Embryonic facial prominence (tissue), 1 donor: ENCODE data around the gene ZSCAN1.

Experiments used
- DNase-seq: peaks from one replicate; pipeline ENCODE4 v3.0.0-alpha.2; 2016; ENCODE audit errors: extremely low spot score

Gene ZSCAN1

GRCh38 chr19:58040751-58041525 is 7.1 kb downstream of the ZSCAN1 start:
- DNase-seq: no peak

DNA sequence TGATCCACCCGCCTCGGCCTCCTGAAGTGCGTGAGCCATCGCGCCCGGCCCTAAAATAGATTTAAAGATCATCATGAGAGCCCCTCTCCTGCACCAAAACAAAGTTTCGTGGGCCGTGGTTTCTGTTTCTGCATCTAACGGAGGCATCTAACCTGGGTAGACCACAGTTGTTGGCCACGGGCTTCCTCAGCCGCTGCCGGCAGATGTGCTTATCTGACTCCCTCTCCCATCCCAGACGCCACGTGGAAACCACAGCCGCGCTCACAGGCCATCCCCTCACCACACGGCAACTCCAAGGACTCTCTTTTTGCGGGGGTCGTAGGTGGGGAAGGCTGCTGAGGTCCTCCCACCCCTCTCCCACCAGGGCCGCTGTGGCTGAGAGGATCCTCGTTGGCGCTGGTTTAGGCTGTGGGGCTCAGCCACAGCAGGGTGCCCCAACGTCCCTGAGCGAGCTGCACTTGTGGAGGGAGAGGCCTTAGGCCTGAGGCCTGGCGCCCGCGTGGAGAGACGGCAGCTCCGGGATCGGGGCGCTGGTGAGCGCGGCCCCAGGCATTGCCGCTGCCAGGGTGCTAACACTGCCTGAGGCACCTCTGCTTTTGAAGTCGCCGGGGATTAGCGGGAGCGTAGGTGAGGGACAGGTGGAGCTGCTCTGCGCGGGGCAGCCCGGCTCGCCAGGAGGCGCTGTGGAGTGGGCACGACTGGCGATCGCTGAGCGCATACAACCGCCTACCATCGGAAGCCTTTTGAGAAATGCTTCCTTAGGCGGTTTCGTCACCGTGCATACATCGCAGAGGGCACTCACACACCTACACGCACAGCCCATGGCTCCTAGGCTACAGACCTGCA is 8.9 kb downstream of the ZSCAN1 start:
- no peak for DNase-seq

DNA sequence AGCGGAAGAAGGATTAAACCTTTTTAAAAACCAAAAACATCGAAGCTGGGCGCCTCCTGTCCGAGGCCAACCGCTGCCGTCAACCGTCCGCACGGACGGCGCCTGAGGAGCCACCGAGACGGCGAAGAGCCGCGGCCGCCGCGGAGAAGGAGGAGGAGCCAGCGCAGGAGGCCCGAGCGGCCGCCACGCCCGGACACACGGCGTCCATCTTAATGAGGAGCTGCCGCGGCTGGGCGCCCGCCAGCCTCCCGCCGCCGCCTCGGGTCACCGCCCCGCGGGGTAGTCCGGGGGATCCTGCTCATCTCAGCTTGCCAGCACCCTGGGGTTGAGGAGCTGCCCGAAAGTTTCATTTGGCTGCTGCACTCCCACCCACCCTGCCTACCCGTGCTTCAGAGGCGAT is 10.6 kb downstream of the ZSCAN1 start:
- no peak for DNase-seq

DNA sequence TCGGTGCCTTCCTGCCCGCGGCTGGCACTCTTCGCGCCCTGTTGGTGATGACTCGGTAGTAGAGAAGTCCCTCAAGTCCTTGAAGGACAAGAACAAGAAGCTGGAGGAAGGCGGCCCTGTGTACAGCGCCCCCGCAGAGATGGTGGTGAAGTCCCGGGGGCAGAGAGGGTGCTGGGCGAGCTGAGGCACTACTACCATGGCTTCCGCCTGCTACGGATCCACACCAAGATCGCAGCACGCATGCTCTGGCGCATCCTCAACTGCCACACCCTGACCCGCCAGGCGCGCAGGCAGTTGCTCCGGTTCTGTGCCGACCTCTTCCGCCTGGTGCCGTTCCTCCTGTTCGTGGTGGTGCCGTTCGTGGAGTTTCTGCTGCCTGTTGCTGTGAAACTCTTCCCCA is 11.1 kb downstream of the ZSCAN1 start:
- DNase-seq: no peak

DNA sequence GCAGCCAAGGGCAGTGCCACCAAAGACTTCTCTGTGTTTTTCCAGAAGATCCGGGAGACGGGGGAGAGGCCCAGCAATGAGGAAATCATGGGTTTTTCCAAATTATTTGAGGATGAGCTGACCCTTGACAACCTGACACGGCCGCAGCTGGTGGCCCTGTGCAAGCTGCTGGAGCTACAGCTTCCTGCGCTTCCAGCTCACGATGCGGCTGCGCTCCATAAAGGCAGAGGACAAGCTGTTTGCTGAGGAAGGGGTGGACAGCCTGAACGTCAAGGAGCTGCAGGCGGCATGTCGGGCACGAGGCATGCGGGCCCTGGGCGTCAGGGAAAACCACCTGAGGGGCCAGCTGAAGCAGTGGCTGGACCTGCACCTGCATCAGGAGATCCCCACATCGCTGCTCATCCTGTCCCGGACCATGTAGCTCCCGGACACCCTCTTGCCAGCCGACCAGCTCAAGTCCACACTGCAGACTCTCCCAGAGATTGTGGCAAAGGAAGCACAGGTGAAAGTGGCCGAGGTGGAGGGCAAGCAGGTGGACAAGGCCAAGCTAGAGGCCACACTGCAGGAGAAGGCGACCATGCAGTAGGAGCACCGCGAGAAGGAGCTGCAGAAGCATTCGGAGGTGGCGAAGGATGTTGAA is 11.7 kb downstream of the ZSCAN1 start:
- DNase-seq: no peak

GRCh38 chr19:58046856-58047255 is 13.0 kb downstream of the ZSCAN1 start:
- no peak for DNase-seq

DNA sequence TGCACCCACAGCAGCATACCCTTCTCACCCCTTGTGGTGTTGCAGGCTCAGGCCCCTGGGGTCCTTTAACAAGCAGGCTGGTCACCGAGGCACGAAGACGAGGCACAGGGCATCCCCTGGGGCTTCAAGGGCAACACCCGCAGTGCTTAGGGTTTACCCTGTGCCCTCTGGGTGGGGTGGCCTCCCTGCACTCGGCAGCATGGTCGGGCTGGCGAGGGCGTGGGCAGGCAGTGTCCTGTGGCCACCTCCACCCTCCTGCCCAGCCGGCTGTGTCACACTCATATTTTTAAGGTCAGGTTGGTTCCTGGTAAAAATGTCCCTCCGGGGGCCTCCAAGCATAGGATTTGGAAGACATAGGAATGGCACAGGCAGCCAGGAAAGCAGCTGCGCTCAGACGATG is 13.8 kb downstream of the ZSCAN1 start:
- DNase-seq: no peak

DNA sequence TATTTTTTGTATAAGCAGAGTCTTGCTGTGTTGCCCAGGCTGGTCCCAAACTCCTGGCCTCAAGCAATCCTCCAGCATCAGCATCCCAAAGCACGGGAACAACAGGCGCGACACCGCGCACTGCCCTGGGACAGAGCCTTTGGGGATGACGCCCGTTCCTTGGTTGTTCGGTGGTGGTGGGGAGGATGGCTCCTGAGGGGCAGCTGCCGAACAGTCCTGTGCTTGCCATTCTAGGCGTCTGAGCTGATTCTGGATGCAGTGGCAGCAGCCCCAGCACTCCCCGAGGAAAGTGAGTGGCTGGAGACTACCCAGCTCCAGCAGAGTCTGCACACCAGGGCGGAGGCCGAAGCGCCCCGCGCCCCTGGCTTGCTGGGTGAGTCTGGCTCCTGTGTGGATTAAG is 18.4 kb downstream of the ZSCAN1 start:
- DNase-seq: no peak

DNA sequence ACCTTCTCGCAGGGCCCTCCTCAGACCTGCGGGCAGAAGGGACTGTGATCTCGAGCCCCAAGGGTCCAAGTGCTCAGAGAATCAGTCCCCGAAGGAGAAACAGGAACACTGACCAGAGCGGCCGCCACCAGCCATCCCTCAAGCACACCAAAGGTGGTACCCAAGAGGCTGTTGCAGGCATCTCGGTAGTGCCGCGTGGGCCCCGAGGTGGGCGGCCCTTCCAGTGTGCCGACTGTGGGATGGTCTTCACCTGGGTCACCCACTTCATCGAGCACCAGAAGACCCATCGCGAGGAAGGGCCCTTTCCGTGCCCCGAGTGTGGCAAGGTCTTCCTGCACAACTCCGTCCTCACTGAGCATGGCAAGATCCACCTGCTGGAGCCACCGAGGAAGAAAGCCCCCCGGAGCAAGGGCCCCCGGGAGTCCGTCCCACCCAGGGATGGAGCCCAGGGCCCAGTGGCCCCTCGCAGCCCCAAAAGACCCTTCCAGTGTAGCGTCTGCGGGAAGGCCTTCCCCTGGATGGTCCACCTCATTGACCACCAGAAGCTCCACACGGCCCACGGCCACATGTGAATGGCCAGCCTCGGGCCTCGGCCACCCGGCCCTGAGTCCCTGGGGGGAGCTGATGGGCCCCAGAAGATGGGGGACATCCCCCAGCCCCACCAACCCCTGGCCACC is 19.8 kb downstream of the ZSCAN1 start:
- no peak for DNase-seq

DNA sequence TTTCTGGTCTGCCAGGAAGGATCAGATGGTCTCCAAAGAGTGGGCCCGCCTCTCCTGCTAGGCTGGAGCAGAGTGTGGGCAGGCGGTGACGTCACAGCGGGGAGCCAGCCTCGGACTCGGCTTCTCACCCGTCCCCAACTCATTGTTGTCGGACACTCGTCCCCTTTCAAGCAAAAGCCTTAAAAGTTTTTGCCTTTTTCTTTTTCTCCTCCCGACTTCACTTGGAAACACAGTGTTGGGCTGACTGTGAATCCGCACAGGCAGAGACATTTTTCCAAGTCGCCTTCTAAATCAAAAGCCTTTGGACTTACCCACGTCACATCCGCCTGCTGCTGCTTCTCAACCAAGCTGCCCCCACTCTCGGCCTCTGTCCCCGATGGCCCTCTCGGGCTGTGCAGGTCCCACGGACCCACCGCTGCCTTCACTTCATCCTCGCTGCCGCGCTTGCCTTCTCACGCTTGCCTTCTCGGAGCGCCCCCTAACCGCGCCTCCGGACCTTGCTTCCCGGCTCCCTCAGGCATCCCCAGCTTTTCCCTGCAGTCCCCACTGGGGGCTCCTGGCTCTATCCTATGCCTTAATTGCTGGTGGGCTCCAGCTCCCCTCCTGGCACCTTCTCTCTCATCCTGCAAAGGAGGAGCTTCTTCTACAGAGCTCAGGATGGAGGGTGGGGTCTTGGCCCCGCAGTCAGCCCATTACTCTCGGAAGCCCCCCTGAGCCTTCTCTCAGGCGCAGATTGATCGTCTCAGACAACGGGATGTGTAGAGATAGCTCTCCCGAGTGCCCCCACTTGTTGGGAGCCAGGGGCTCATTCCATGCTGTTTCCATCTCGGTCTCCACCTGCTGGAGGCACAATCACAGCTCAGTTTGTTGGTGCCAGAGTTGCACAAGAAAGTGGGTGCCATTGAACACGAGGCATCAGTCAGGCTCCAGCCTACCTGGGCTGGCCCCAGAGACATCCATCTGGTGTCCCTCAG is 21.4 kb downstream of the ZSCAN1 start:
- DNase-seq: peak; percentile 35

DNA sequence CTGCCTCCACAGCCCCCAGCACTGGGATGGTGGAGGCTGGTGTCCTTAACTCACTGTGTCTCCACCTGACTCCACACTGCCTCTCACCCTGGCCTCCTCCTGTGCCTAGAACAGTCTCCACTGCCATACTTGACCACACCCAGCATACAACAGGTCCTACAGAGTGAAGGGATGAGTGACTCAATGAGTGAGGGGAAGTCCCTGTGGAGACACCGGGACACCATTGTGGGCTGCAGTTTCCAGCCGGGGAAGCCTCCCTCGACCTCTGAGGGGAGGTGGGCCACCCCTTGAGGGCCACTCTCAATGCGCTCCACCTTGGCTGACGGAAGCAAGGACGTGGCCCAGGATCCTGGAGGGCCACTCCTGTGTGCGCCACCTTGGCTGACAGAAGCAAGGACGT is 22.4 kb downstream of the ZSCAN1 start:
- DNase-seq: no peak

- no peak for DNase-seq
Measured at GRCh38 chr19:58056861-58057260, 23.0 kb downstream of the ZSCAN1 start.

- no peak for DNase-seq
Measured at GRCh38 chr19:58058467-58058866, 24.6 kb downstream of the ZSCAN1 start.

- peak; percentile 87 for DNase-seq
Measured at GRCh38 chr19:58059003-58059670, 25.3 kb downstream of the ZSCAN1 start, which contains the start of gene ZNF135. Gene ZNF135, plus strand, starts transcription at chr19:58059282. Its CDS starts 721 bp downstream, at chr19:58060003.

DNA sequence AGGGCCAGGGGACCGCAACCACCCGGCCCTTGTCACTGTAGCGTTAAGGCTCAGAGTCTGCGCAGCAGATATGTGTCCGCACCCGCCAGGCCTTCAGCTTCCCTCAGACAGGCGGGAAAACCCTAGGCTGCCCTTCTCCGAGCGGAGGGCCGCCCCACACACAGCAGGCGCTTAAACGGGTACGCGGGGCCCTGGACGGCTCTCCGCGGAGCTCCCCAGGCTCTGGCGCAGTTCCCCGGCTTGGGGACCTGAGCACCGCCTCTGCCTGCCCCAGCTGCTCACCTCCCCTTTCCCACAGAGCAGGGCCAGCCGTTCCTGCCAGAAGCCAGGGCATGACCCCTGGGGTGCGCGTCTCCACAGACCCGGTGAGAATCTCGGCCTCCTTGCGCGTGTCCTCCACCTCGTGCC is 25.9 kb downstream of the ZSCAN1 start:
- DNase-seq: no peak

DNA sequence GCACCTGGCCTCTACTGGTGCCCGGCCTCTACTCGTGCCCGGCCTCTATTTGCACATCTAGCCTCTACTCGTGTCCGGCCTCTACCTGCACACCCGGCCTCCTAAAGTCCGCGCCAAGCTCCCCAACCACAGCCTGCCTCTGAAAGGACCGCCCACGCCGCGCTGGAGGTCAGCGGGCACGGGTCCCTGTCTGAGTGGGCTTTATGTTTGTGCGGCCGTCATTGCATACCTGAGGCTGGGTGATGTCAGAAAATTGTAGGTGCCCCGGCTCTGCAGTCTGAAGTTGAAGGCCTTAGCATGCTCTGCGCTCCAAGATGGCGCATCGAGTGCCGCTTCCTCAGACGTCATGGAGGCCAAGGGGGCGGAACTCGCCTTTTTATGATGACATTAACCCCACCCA is 26.4 kb downstream of the ZSCAN1 start:
- DNase-seq: no peak

DNA sequence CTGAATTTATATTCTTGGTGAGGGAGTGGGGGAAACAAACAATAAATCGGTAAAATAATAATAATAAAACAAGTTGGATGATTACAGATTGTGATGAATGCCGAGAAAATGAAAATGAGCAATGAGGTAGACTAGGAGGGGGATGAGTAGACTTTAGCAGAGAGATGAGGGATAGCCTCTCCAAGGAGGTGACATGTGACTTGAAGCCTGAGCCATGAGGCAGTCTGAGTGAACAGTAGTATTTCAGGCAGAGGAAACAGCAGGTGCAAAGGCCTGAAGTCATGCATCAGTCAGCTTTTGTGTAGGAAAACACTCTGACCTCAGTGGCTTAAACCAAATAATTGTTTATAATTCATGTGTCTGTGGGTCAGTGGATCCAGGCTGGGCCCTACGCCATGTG is 29.9 kb downstream of the ZSCAN1 start:
- no peak for DNase-seq

DNA sequence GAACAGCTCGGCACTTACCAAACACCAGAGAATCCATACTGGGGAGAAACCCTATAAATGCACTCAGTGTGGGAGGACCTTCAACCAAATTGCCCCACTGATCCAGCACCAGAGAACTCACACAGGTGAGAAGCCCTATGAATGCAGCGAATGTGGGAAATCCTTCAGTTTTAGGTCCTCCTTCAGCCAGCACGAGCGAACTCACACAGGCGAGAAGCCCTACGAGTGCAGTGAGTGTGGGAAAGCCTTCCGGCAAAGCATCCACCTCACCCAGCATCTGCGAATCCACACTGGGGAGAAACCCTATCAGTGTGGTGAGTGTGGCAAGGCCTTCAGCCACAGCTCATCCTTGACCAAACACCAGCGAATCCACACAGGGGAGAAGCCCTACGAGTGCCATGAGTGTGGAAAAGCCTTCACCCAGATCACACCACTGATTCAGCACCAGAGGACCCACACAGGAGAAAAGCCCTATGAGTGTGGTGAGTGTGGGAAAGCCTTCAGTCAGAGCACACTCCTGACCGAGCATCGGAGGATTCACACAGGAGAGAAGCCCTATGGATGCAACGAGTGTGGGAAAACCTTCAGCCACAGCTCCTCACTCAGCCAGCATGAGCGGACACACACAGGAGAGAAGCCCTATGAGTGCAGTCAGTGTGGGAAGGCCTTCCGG is 33.6 kb downstream of the ZSCAN1 start:
- no peak for DNase-seq

GRCh38 chr19:58079792-58080191 is 46.0 kb downstream of the ZSCAN1 start:
- no peak for DNase-seq

DNA sequence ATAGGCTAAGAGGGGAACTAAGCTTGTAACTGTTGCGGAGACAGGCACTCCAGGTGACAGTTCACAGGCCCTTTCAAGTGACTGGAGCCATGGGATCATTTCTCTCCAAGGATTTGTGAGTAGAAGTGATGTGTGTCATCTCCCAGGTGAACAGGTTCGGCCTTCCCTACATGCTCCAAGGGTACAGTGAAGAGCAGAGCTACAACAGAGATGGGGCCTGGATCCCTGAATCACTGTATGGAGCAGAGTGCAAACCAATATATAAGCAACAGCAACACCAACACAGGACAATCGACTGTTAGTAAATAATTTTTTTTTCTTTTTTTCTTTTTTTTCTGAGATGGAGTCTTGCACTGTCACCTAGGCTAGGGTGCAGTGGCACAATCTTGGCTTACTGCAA is 49.2 kb downstream of the ZSCAN1 start:
- no peak for DNase-seq
